Glutamatergic neuron (in vitro differentiated cells): ENCODE data around the gene FKBP5. TPM values are rescaled to one million over a fixed set of nuclear protein-coding genes. Genes with fewer than 3 reads are reported as not detected.

Experiments used
- DNase-seq: peaks from one replicate; pipeline ENCODE4 v3.0.0; 2022
- H3K27ac Mint-ChIP-seq: one replicate; pipeline ENCODE4 v1.8.0; 2020; ENCODE audit warnings: mild to moderate bottlenecking, mixed read lengths, inconsistent platforms; ENCODE audit not compliant: unreplicated experiment
- H3K27me3 Mint-ChIP-seq: one replicate; pipeline ENCODE4 v1.8.0; 2020; ENCODE audit warnings: mild to moderate bottlenecking, moderate library complexity, mixed read lengths, inconsistent platforms; ENCODE audit not compliant: unreplicated experiment
- H3K36me3 Mint-ChIP-seq: one replicate; pipeline ENCODE4 v1.8.0; 2020; ENCODE audit warnings: mild to moderate bottlenecking, mixed read lengths, inconsistent platforms; ENCODE audit not compliant: unreplicated experiment
- H3K4me1 Mint-ChIP-seq: one replicate; pipeline ENCODE4 v1.8.0; 2020; ENCODE audit warnings: mild to moderate bottlenecking, low read depth, mixed read lengths, inconsistent platforms; ENCODE audit not compliant: unreplicated experiment
- H3K4me3 Mint-ChIP-seq: one replicate; pipeline ENCODE4 v1.8.0; 2020; ENCODE audit warnings: mild to moderate bottlenecking, mixed read lengths, inconsistent platforms; ENCODE audit not compliant: unreplicated experiment
- H3K9me3 Mint-ChIP-seq: one replicate; pipeline ENCODE4 v1.8.0; 2020; ENCODE audit warnings: mild to moderate bottlenecking, moderate library complexity, mixed read lengths, inconsistent platforms; ENCODE audit not compliant: unreplicated experiment
- CTCF ChIP-seq: fragments of 200-600 bp; sonication (generic); IDR thresholded peaks from one replicate; pipeline ENCODE4 v1.5.0; 2021; ENCODE audit not compliant: partially characterized antibody, unreplicated experiment
- total RNA-seq: library from RNA; stranded (reverse); fragmentation: NEBNext Ultra II Directional; extraction: Animal tissue kit (Norgen Biotek cat#: 25700); gene quantifications from one replicate; pipeline ENCODE4 v1.2.1, GENCODE V29; 2021; ENCODE audit not compliant: unreplicated experiment

Gene FKBP5
- total RNA-seq, 1 donor from 2014 or later = 10.6 TPM

- H3K27me3 Mint-ChIP-seq = peaks cover 2% of the 10 kb centered on the region
- DNase-seq = no peak
- H3K9me3 Mint-ChIP-seq = peaks cover 6% of the 10 kb centered on the region
- no peak overlapping the region for H3K27ac Mint-ChIP-seq
- no peaks in the 10 kb centered on the region for H3K36me3 Mint-ChIP-seq
- peaks cover 49% of the 10 kb centered on the region for H3K4me1 Mint-ChIP-seq
- H3K4me3 Mint-ChIP-seq = no peak overlapping the region
- TF ChIP-seq CTCF = no peak
Observed at GRCh38 chr6:35724059-35724458, 35.3 kb upstream of the FKBP5 start.

- no peak for DNase-seq
- Mint-ChIP-seq H3K27ac (peak overlapping the region; percentile 29), H3K27me3 (peaks cover 2% of the 10 kb centered on the region), H3K9me3 (peaks cover 6% of the 10 kb centered on the region), H3K4me1 (peaks cover 52% of the 10 kb centered on the region), H3K4me3 (peak overlapping the region; percentile 12), H3K36me3 (no peaks in the 10 kb centered on the region)
- TF ChIP-seq CTCF = no peak
Observed at GRCh38 chr6:35723587-35723986, 34.9 kb upstream of the FKBP5 start.

DNA sequence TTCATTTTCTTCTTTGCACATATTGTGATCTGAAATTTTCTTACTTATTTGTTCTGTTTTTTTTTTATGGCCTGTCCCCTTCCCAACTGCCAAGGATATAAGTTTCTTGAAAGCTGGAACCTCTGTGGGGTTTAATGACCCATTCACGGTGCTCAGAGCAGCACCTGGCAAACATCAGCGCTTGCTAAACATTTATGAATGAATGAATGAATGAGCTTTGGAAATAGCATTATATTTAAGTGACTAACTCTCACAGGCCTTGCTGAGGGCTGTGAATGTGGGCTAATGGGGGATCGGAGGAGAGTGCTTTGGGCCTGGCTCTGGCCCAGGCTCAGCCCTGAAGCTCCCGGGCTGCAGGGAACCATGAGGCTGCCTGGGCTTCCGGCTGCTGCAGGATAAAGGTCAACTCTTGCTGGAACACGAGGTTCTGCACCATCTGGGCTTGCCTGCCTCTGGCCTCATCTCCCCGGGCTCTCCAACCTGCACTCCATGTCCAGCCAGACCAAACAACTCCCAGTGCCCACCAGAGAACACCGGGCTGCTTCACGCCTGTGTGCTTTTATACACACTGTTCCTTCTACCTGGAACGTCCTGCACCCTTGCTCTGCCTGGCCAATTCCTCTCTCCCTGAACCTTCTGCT is 33.5 kb upstream of the FKBP5 start:
- Mint-ChIP-seq H3K27me3 (peaks cover 2% of the 10 kb centered on the region), H3K4me3 (no peak overlapping the region), H3K4me1 (peaks cover 53% of the 10 kb centered on the region), H3K9me3 (peaks cover 2% of the 10 kb centered on the region), H3K36me3 (no peaks in the 10 kb centered on the region), H3K27ac (no peak overlapping the region)
- DNase-seq = no peak
- no peak for TF ChIP-seq CTCF

DNA sequence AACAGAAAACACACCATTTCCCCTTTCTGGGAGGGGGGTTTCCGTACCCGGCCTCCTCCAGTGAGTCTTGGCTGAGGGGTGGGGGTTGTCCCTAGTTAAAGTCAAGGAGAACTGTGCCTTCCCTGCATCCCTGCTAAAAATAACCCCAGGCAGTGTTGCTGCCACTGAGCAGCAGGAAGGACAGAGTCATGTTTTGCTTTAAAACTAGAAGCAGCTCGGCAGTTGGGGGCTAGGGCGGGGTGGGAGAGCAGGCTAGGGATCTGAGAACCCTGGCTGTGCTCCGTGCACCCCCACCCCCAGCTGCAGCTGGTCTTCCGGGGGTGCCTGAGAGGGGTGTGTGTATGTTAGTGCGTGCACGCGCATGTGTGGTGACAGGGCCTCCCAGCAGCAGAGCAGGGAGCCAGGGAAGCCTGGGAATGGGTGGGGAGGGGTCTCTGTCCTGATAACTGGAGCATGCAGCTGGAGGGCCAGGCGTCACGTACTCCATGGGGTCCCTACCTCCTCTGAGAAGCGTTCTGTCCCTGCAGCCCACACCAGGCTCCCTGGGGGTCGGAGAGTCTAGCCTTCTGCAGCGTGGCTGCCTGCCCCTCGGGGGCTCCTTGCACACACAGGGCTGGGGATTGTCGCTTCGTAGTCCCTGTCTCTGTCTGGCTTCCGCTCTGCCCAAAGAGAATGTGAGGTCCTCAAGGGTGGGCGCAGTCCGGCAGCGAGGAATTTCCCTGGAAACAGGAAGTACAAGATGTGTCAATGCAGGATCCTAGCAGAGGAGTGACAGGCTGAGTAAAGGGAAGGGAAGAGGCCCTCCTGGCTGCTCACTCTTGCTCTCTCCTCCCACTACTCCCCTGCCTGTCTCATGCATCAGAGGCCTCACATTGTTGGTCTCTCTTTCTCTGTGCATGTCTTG is 31.4 kb upstream of the FKBP5 start:
- H3K27me3 Mint-ChIP-seq = peaks cover 2% of the 10 kb centered on the region
- peak overlapping the region; percentile 90 for H3K27ac Mint-ChIP-seq
- no peaks in the 10 kb centered on the region for H3K36me3 Mint-ChIP-seq
- peaks cover 2% of the 10 kb centered on the region for H3K9me3 Mint-ChIP-seq
- no peak for TF ChIP-seq CTCF
- DNase-seq = peak; percentile 45
- H3K4me1 Mint-ChIP-seq = peaks cover 40% of the 10 kb centered on the region
- H3K4me3 Mint-ChIP-seq = peak overlapping the region; percentile 65

- Mint-ChIP-seq H3K36me3 (no peaks in the 10 kb centered on the region), H3K9me3 (peaks cover 2% of the 10 kb centered on the region), H3K27ac (peak overlapping the region; percentile 90), H3K4me3 (peak overlapping the region; percentile 67), H3K4me1 (peaks cover 40% of the 10 kb centered on the region), H3K27me3 (peaks cover 2% of the 10 kb centered on the region)
- DNase-seq = no peak
- TF ChIP-seq CTCF = no peak
Observed at GRCh38 chr6:35719404-35719829, 30.7 kb upstream of the FKBP5 start.
